GM18867 (cell line): ENCODE results near the gene AXIN2.
"Not testable (repeated sequence)": the region's sequence is repeated elsewhere in the genome, so short reads cannot be mapped to it uniquely, and the experiment has no call there.

Source experiments
- ATAC-seq: cut with Tn5 transposase; IDR thresholded peaks from one replicate; pipeline ENCODE4 v1.9.1; 2021; ENCODE audit warnings: mild to moderate bottlenecking, moderate library complexity; ENCODE audit not compliant: unreplicated experiment

The AXIN2 gene

GRCh38 chr17:65537845-65538674 lies 23.4 kb downstream of the AXIN2 start:
- ATAC-seq, result no peak

DNA sequence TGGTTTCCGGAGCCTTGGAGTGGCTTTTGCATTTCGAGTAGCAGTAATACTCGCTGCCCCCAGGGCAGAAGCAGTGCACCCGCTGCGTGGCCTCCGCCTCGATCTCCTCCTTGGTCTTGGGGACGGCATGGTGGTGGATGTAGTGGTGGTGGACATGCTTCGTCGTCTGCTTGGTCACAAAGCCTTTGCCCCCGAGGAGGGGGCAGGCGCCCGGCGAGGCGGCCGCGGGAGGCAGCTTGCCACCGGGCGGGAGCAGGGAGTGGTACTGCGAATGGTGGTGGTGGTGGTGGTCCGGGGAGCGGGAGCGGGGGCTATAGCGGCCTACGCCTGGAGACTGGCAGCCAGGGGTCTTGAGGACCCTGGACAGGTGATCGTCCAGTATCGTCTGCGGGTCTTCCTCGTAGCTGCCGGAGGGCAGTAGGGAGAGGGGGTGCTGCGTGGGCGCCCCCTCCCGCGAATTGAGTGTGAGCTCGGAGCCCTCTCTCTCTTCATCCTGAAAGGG lies 24.1 kb downstream of the AXIN2 start:
- ATAC-seq, result no peak

- ATAC-seq, result no peak
These were observed 24.7 kb downstream of the AXIN2 start for GRCh38 chr17:65536573-65537342.

DNA sequence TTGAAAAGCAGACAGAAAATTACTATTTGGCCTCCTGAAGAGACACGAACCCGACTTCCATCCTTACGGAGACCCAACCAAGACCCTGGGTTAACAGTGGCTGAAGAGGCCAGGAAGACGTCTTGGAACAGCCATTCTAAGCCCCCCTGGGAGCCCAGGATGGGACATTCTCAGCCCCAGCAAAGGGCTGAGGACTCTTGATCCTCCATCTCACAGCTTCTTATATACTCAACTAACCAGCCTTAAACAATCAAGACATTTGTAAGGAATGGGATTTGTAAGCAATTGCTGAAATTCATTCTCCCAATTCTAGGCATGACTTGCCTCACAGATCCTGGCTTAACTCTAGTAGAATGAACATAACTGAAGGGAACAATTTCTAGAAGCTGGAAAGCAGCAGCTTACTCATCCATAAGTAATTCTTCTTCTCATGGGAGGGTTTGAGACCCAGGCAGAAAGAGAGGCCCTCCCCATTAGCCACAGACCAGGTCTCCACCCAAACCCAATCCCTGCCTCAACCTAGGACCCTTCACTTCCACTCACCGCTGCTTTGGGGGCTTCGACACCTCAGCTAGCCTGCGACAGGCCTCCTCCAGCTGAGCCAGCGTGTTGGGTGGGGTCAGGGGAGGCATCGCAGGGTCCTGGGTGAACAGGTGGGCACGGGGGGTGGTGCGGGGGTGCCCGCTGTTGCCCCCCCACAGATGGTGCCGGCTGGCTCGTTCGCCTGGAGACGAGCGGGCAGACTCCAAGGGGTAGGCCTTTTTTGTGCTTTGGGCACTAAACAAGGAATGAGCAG lies 25.5 kb downstream of the AXIN2 start:
- no peak for ATAC-seq

- no peak for ATAC-seq
These were observed 27.5 kb downstream of the AXIN2 start for GRCh38 chr17:65533852-65534457.

- ATAC-seq, result no peak
These were observed 28.2 kb downstream of the AXIN2 start for GRCh38 chr17:65533056-65533745.

DNA sequence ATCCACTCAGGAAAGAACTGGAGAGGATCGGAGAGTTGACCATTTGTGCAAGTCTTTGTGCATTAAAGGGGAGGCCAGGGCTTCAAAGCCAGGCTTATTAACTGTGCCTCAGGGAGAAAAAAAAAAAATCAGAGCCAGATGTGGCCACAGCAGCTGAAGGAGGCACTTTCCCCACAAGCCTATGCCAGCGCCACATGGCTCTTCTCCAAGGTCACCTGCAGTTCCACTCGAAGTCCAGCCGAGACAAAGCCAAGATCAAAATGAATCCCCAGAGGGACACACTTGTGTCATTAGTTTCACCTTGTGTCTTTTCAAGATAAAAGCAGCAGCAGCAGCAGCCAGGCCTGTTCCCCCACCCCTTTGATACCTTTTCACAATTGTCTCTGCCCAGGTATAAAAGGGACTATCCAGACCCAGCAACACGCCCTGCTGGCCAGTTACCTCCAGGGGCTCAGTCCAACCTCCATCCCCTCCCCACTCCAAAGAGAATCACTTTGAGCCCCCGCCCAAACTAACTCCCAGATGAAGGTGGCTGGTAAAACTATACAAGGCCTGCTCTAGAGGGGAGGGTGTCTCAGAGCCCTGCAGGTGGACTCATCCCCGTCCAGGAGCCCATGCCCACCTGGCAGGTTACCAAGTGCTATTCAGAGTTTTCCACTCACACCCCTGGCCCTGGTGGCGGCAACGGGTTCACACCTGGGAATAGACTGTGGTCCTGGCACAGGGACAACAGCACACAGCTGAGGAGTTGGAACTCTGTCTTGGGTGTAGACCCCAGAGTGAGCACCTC lies 29.2 kb downstream of the AXIN2 start:
- ATAC-seq, result no peak

GRCh38 chr17:65531256-65532100 lies 30.0 kb downstream of the AXIN2 start:
- no peak for ATAC-seq

DNA sequence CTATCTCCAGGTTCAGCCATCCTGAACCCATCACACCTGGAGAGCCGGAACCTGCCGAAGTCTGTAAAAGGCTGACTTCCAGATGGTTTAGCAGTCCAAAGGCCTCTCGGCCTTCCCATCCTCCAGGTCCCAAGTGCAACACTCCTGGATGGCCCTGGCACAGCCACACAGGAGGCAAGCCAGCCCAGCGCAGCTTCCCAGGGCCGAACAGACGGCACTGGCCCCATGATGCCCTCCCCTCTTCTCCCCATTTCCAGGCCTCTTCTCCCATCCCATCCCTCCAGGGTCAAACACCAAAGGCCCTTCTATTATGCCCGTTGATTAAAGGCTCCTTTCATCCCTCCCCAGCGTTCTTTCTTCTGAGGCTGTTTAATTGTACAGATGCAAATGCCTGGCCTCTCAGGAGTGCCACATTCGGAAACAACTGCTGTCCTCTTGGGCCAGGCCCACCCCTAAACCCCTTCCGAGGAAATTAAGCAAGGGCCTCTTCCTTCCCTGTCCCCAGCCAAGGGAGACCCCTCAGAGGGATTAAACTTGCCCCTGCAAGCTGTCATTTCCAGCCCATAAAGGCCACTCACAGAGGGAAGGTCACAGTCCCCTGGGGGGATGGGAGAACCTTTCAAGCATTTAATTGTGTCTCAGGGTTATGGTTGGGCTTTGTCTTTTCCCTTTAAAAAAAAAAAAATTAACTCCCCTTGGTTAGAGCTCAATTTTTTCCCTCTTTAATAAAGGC lies 30.8 kb downstream of the AXIN2 start:
- no peak for ATAC-seq

DNA sequence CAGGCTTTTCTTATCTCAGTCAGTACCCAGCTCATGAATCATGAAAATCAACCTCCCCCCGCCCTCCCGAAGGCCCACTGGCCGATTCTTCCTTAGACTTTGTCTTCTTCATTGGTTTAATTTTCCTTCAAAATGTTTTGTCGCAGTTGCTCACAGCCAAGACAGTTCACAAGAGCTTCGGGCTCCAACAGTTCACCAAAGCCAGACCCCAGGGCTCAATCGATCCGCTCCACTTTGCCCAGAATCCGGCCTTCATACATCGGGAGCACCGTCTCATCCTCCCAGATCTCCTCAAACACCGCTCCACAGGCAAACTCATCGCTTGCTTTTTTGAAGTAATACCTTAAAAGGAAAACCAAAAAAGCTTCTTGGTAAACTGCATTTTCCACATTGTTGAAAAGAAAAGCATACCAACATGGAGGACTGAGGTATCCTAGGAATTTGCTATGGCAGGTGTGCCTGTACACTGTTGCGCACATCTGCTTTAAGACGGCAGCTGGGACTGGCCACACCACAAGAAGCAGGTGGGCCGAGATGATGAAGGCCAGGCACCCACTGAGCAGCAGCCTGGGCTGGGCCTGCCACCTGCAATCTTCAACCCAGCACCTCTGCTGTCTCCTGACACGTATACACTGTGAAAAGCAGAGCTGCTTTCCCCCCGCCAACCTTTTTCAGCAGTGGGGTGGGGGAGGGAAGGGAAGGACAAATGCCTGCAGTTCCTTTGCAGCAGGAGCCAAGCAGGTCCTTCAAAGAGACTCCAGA lies 31.5 kb downstream of the AXIN2 start:
- no peak for ATAC-seq

- ATAC-seq, result no peak
These were observed 32.3 kb downstream of the AXIN2 start for GRCh38 chr17:65529040-65529633.

GRCh38 chr17:65527857-65528591 lies 33.4 kb downstream of the AXIN2 start:
- no peak for ATAC-seq

- ATAC-seq, result no peak
These were observed 34.1 kb downstream of the AXIN2 start for GRCh38 chr17:65527381-65527780.

DNA sequence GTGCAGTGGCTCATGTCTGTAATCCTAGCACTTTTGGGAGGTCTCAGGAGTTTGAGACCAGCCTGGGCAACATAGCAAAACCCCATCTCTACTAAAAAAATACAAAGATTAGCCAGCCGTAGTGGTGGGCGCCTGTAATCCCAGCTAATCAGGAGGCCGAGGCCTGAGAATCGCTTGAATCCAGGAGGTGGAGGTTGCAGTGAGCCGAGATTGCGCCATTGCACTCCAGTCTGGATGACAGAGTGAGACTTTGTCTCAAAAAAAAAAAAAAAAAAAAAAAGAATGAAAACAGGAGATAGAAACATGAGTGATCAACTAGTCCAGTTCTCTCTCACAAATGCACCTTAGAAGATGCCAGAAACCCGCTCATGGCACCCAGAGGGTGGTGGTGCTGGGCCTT lies 34.6 kb downstream of the AXIN2 start:
- not testable (repeated sequence) for ATAC-seq

- no peak for ATAC-seq
These were observed 37.4 kb downstream of the AXIN2 start for GRCh38 chr17:65523853-65524664.
